B cell (primary cell): ENCODE results near the gene CD59.

Experiments used
- CTCF ChIP-seq: fragments of 200-600 bp; IDR thresholded peaks from one replicate; pipeline ENCODE4 v1.8.0; 2022; ENCODE audit warnings: antibody characterized with exemption, mild to moderate bottlenecking
- EZH2 ChIP-seq: IDR thresholded peaks from 2 replicates; pipeline ENCODE4 v1.6.1; 2012; ENCODE audit warnings: borderline replicate concordance, low read depth, mild to moderate bottlenecking, moderate library complexity, low read length; ENCODE audit not compliant: insufficient read depth, poor library complexity, severe bottlenecking

DNA sequence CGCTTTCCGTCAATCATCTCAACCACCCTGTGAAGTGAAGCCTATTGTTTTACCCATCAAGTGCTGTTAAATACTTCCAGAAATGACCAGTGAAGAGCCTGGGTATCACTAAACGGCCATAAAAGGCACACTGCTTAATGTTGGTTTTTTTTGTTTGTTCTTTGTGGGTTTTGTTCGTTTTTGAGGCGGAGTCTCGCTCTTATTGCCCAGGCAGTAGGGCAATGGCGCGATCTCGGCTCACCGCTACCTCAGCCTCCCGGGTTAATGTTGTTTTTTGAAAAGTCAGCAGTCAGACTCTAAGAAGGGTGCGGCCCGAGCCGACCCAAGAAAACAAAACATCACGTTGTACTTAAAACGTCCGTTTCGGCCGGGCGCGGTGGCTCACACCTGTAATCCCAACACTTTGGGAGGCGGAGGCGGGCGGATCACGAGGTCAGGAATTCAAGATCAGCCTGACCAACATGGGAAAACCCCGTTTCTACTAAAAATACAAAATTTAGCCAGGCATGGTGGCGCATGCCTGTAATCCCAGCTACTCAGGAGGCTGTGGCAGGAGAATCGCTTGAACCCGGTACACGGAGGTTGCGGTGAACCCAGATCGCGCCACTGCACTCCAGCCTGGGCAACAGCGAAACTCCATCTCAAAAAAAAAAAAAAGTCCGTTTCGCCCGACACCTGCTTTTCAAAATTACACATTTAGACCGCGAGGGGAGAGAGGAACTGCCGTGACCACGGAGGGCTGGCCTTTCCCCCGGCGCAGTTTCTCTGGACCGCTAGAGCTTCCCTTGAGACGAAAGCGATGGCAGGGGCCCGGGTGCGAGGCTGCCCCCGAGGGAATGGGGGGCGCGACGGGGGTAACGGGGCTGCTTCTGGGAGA is 714 bp downstream of the CD59 start:
- peak; percentile 21 for TF ChIP-seq CTCF
- TF ChIP-seq EZH2 = no peak
